Keratinocyte (primary cell): ENCODE measurements around the gene BAZ1A. TPM values are rescaled to one million over a fixed set of nuclear protein-coding genes. Genes with fewer than 3 reads are reported as not detected.

Experiments
- DNase-seq: peaks from one replicate; pipeline ENCODE4 v3.0.0-alpha.2; 2011; ENCODE audit warnings: low read depth, missing footprints, low spot score
- FAIRE-seq: peaks from 2 replicates; lab custom pipeline; 2011; peaks lifted over from hg19 to GRCh38; lab: Jason Lieb, UNC
- H2AFZ ChIP-seq: 2 replicates; pipeline ENCODE4 v1.6.0; 2012; ENCODE audit warnings: low read length, control low read depth, inconsistent platforms; ENCODE audit not compliant: control insufficient read depth
- H3K27ac ChIP-seq: 2 replicates; pipeline ENCODE4 v1.5.1; 2011; ENCODE audit warnings: low read length; ENCODE audit not compliant: control insufficient read depth, insufficient read depth
- H3K27me3 ChIP-seq: 3 replicates; pipeline ENCODE4 v1.6.0; 2011; ENCODE audit warnings: low read length; ENCODE audit not compliant: control insufficient read depth, insufficient read depth; ENCODE audit errors: extremely low read depth
- H3K36me3 ChIP-seq, 2 experiments: 2 replicates in 1 of 2; 3 replicates in 1 of 2; pipeline ENCODE4 v1.5.1; 2011; ENCODE audit warnings: low read length in 2 of 2, mild to moderate bottlenecking in 1 of 2; ENCODE audit not compliant: control insufficient read depth in 2 of 2, insufficient read depth in 2 of 2; ENCODE audit errors: extremely low read depth in 1 of 2
- H3K4me1 ChIP-seq: 3 replicates; pipeline ENCODE4 v1.5.1; 2011; ENCODE audit warnings: low read length; ENCODE audit not compliant: control insufficient read depth, insufficient read depth; ENCODE audit errors: extremely low read depth
- H3K4me2 ChIP-seq: 3 replicates; pipeline ENCODE4 v1.6.0; 2011; ENCODE audit warnings: low read depth, low read length; ENCODE audit not compliant: control insufficient read depth, insufficient read depth; ENCODE audit errors: extremely low read depth
- H3K4me3 ChIP-seq, 3 experiments: fragments of 200-600 bp in 1 of 3; sonication (generic) in 1 of 3; 2 replicates in 2 of 3; 3 replicates in 1 of 3; pipeline ENCODE4 v1.5.1; 2011 to 2016; ENCODE audit warnings: low read length in 3 of 3, mild to moderate bottlenecking in 3 of 3, control low read depth in 2 of 3, inconsistent platforms in 1 of 3, low read depth in 1 of 3, mixed read lengths in 1 of 3, mixed run types in 1 of 3, moderate library complexity in 1 of 3; ENCODE audit not compliant: control insufficient read depth in 2 of 3, insufficient read depth in 2 of 3; ENCODE audit errors: extremely low read depth in 1 of 3
- H3K79me2 ChIP-seq: 2 replicates; pipeline ENCODE4 v1.6.0; 2012; ENCODE audit warnings: low read length; ENCODE audit not compliant: control insufficient read depth, insufficient read depth
- H3K9ac ChIP-seq: 3 replicates; pipeline ENCODE4 v1.6.0; 2011; ENCODE audit warnings: low read length; ENCODE audit not compliant: control insufficient read depth, insufficient read depth; ENCODE audit errors: extremely low read depth
- H3K9me1 ChIP-seq: 3 replicates; pipeline ENCODE4 v1.6.0; 2011; ENCODE audit warnings: low read length; ENCODE audit not compliant: control insufficient read depth, insufficient read depth; ENCODE audit errors: extremely low read depth
- H3K9me3 ChIP-seq: 2 replicates; pipeline ENCODE4 v1.5.1; 2012; ENCODE audit warnings: low read depth, low read length; ENCODE audit not compliant: control insufficient read depth
- H4K20me1 ChIP-seq: 3 replicates; pipeline ENCODE4 v1.6.0; 2011; ENCODE audit warnings: low read length; ENCODE audit not compliant: control insufficient read depth, insufficient read depth; ENCODE audit errors: extremely low read depth
- EZH2 ChIP-seq: IDR thresholded peaks from one replicate; pipeline ENCODE4 v1.6.1; 2012; ENCODE audit warnings: inconsistent platforms, mild to moderate bottlenecking, low read length, moderate library complexity
- dilution Hi-C: fragments of 300-500 bp; cut with MboI; formaldehyde crosslinking; loops from one replicate; pipeline ENCODE4 v1.7.0; 2020; ENCODE audit warnings: low sequenced_read_pairs; ENCODE audit not compliant: extremely low pct_ligation_motif_present
- polyA plus RNA-seq, 5 experiments: library from polyadenylated mRNA; depleted of rRNA in 3 of 5; stranded (reverse) in 3 of 5; stranded (forward) in 1 of 5; unstranded in 1 of 5; fragments of >200 nt; gene quantifications; 1 replicate in 1 of 5; 2 replicates in 3 of 5; 3 replicates in 1 of 5; pipeline versions ENCODE4 v1.2.1 to v1.2.3, GENCODE V29; 2011 to 2012; ENCODE audit warnings: missing spikeins in 2 of 5, low read depth in 1 of 5, low replicate concordance in 1 of 5
- TF ChIP-seq, protein P1 (sequence below), 3 experiments: IDR thresholded peaks in 1 of 3; conservative IDR thresholded peaks in 1 of 3; optimal IDR thresholded peaks in 1 of 3; 2 replicates in 2 of 3; 3 replicates in 1 of 3; pipeline versions ENCODE3 to v1.5.1; 2011; ENCODE audit warnings: low read length in 3 of 3, mild to moderate bottlenecking in 3 of 3, moderate library complexity in 2 of 3, control low read depth in 1 of 3, inconsistent platforms in 1 of 3; ENCODE audit not compliant: insufficient read depth in 2 of 3; ENCODE audit errors: extremely low read depth in 1 of 3

Gene BAZ1A
- polyA plus RNA-seq, 1 donor (not counting 4 experiments of a cell fraction or from before 2014, with no cell fraction given): 52.0 TPM

DNA sequence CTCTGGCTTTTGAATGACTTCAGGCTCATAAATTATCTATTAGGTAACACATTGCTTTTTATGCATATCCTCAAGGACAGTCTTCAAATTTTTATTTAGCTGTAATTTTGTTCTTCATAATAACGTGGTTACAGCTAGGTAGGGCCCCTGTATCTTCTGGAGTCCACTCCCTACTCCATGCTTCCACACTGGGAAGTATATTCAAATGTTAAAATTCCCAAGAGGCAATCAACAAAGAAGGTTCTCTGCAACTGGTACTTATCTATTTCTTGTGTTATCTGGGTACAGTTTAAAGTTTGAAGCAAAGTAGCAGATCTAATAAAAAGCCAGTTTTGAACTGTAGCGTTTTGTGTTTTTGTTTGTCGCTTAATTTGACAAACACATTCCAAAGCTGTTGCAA, 20.1 kb upstream of the BAZ1A start:
- Histone ChIP-seq H3K9me1 (no peaks in the 10 kb centered on the region), H3K27ac (no peak overlapping the region), H2AFZ (no peak overlapping the region), H4K20me1 (no peaks in the 10 kb centered on the region), H3K4me2 (no peak overlapping the region), H3K9me3 (no peaks in the 10 kb centered on the region), H3K4me3 (no peak overlapping the region), H3K4me1 (no peaks in the 10 kb centered on the region), H3K27me3 (no peaks in the 10 kb centered on the region), H3K79me2 (no peaks in the 10 kb centered on the region), H3K36me3 (no peaks in the 10 kb centered on the region), H3K9ac (no peak overlapping the region)
- dilution Hi-C loops: no loop called here
- TF ChIP-seq, protein P1, sequence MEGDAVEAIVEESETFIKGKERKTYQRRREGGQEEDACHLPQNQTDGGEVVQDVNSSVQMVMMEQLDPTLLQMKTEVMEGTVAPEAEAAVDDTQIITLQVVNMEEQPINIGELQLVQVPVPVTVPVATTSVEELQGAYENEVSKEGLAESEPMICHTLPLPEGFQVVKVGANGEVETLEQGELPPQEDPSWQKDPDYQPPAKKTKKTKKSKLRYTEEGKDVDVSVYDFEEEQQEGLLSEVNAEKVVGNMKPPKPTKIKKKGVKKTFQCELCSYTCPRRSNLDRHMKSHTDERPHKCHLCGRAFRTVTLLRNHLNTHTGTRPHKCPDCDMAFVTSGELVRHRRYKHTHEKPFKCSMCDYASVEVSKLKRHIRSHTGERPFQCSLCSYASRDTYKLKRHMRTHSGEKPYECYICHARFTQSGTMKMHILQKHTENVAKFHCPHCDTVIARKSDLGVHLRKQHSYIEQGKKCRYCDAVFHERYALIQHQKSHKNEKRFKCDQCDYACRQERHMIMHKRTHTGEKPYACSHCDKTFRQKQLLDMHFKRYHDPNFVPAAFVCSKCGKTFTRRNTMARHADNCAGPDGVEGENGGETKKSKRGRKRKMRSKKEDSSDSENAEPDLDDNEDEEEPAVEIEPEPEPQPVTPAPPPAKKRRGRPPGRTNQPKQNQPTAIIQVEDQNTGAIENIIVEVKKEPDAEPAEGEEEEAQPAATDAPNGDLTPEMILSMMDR (optimal IDR thresholded peaks at IDR 0.05 in 1 of 3, IDR thresholded peaks at IDR 0.05 in 1 of 3, conservative IDR thresholded peaks at IDR 0.05 in 1 of 3; ENCODE audit: extremely low read depth in 1 of 3, insufficient read depth in 2 of 3, low read length in 3 of 3): no peak
- no peak for TF ChIP-seq EZH2
- FAIRE-seq (no peak), DNase-seq (no peak)

DNA sequence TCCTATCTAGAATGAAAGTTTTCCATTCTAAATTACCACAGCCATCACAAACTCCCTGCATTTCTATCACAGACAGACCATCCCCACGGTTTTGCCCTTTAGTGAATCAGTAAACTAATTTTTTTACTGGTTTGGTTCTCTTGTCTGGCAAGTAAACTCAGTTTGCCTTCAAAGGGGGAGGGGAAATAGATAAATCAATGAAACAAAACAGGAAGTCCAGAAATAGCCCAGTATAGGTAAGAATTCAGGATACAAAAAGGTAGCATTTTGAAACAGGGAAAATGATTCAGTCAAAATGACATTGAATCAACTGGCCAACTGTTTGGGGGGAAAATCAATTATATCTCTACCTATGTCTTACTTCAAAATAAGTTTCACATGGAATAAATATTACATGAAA, 15.8 kb upstream of the BAZ1A start:
- TF ChIP-seq EZH2: no peak

DNA sequence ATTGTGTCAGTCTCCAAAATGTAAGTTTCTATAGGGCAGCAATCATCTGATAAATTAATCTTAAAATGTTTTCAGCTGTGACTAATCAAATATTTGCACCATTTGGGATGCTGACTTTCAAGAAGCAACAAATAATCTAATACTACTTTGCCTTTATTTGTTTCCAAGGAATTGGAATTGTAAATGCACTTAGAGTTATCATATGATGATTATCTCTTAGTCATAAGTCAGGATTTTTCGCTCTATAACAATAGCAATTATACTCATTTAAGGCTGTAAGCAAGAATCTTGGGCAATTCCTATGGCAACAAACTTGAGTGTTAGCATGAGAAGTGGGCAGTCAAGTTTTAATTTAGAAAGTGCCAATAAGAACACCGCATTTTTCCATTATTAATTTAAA, 13.0 kb upstream of the BAZ1A start:
- no peaks in the 10 kb centered on the region for H3K36me3 ChIP-seq
- DNase-seq (no peak), FAIRE-seq (no peak)
- H2AFZ ChIP-seq: no peak overlapping the region
- H3K4me2 ChIP-seq: no peak overlapping the region
- no peaks in the 10 kb centered on the region for H3K9me3 ChIP-seq
- H3K9me1 ChIP-seq: no peaks in the 10 kb centered on the region
- no peak overlapping the region for H3K4me3 ChIP-seq
- no peaks in the 10 kb centered on the region for H4K20me1 ChIP-seq
- no peaks in the 10 kb centered on the region for H3K79me2 ChIP-seq
- TF ChIP-seq, protein P1 (optimal IDR thresholded peaks at IDR 0.05 in 1 of 3, IDR thresholded peaks at IDR 0.05 in 1 of 3, conservative IDR thresholded peaks at IDR 0.05 in 1 of 3; ENCODE audit: extremely low read depth in 1 of 3, insufficient read depth in 2 of 3, low read length in 3 of 3): no peak
- no peak for TF ChIP-seq EZH2
- H3K27ac ChIP-seq: no peak overlapping the region
- H3K9ac ChIP-seq: no peak overlapping the region
- dilution Hi-C loops: no loop called here
- H3K27me3 ChIP-seq: no peaks in the 10 kb centered on the region
- H3K4me1 ChIP-seq: no peaks in the 10 kb centered on the region

More for the DNA sequence above, 15.8 kb upstream of the BAZ1A start:
- dilution Hi-C loops: no loop called here
- no peak overlapping the region for H3K9ac ChIP-seq
- H3K9me1 ChIP-seq: no peaks in the 10 kb centered on the region
- no peaks in the 10 kb centered on the region for H3K27me3 ChIP-seq
- no peak for FAIRE-seq
- H3K4me2 ChIP-seq: no peak overlapping the region
- H3K4me1 ChIP-seq: no peaks in the 10 kb centered on the region
- no peaks in the 10 kb centered on the region for H3K9me3 ChIP-seq
- H3K4me3 ChIP-seq: no peak overlapping the region
- no peak overlapping the region for H3K27ac ChIP-seq
- no peak for DNase-seq
- H3K36me3 ChIP-seq: no peaks in the 10 kb centered on the region
- no peaks in the 10 kb centered on the region for H3K79me2 ChIP-seq
- H4K20me1 ChIP-seq: no peaks in the 10 kb centered on the region
- H2AFZ ChIP-seq: no peak overlapping the region
